WTC11 (cell line): ENCODE results near the gene CKB. TPM values are rescaled to one million over a fixed set of nuclear protein-coding genes. Genes with fewer than 3 reads are reported as not detected.

Experiments
- ATAC-seq: fragments of 200-7000 bp; cut with Tn5 transposase; 2 replicates; pipeline ENCODE4 v1.10.0; 2021; ENCODE audit warnings: mild to moderate bottlenecking, moderate library complexity
- CTCF ChIA-PET: fragments of 300-600 bp; sonication (Branson Sonifier 250); formaldehyde crosslinking; loops from one replicate; lab custom pipeline; 2021; ENCODE audit warnings: antibody characterized with exemption; lab: Charles Lee
- POLR2A ChIA-PET: fragments of 350-600 bp; sonication (Branson Sonifier 250); formaldehyde crosslinking; loops from one replicate; lab custom pipeline; 2021; ENCODE audit warnings: antibody characterized with exemption; lab: Charles Lee
- DNase-seq: peaks from one replicate; pipeline ENCODE4 v3.0.0; 2021; ENCODE audit warnings: low spot score
- H3K27ac Mint-ChIP-seq: 2 replicates; pipeline ENCODE4 v1.8.0; 2021; ENCODE audit warnings: mixed read lengths
- H3K27me3 Mint-ChIP-seq: 2 replicates; pipeline ENCODE4 v1.8.0; 2021; ENCODE audit warnings: low read depth, mild to moderate bottlenecking, moderate library complexity, mixed read lengths
- H3K36me3 Mint-ChIP-seq: 2 replicates; pipeline ENCODE4 v1.8.0; 2021; ENCODE audit warnings: mixed read lengths
- H3K4me1 Mint-ChIP-seq: 2 replicates; pipeline ENCODE4 v1.8.0; 2022; ENCODE audit warnings: mixed read lengths
- H3K4me3 Mint-ChIP-seq: 2 replicates; pipeline ENCODE4 v1.8.0; 2021; ENCODE audit warnings: mild to moderate bottlenecking, moderate library complexity, mixed read lengths
- H3K9me3 Mint-ChIP-seq: 2 replicates; pipeline ENCODE4 v1.8.0; 2021; ENCODE audit warnings: mixed read lengths
- ESRRA ChIP-seq: sonication (generic); formaldehyde crosslinking; IDR thresholded peaks from 2 replicates; pipeline ENCODE4 v1.8.1; 2022; ENCODE audit warnings: mild to moderate bottlenecking, missing genetic modification reagents, borderline replicate concordance
- GTF2I ChIP-seq: fragments of 250-450 bp; sonication (Bioruptor Pico); conservative IDR thresholded peaks from 2 replicates; pipeline ENCODE4 v1.4.0; 2021; ENCODE audit warnings: mild to moderate bottlenecking
- MLX ChIP-seq: sonication (generic); formaldehyde crosslinking; IDR thresholded peaks from 2 replicates; pipeline ENCODE4 v1.8.1; 2023; ENCODE audit warnings: mild to moderate bottlenecking, missing genetic modification reagents, moderate library complexity
- ZMAT4 ChIP-seq: fragments of 250-450 bp; sonication (Bioruptor Pico); IDR thresholded peaks from 2 replicates; pipeline ENCODE4 v1.9.0; 2021; ENCODE audit warnings: mild to moderate bottlenecking
- ZNF532 ChIP-seq: fragments of 250-450 bp; sonication (Bioruptor Pico); IDR thresholded peaks from 2 replicates; pipeline ENCODE4 v1.9.0; 2021; ENCODE audit warnings: mild to moderate bottlenecking, borderline replicate concordance
- total RNA-seq: library from RNA; stranded (reverse); gene quantifications from 3 replicates; pipeline ENCODE4 v1.2.3, GENCODE V29; 2021

CKB gene
- total RNA-seq, 1 experiment from 2014 or later = 555 TPM

GRCh38 chr14:103472939-103473338 lies 49.7 kb downstream of the CKB start:
- ChIA-PET CTCF (no interaction called here), POLR2A (no interaction called here)
- ATAC-seq = no peak
- Mint-ChIP-seq H3K36me3 (peaks cover 50% of the 10 kb centered on the region), H3K4me1 (no peaks in the 10 kb centered on the region), H3K9me3 (no peaks in the 10 kb centered on the region), H3K27ac (peak overlapping the region; percentile 11), H3K4me3 (no peak overlapping the region), H3K27me3 (no peaks in the 10 kb centered on the region)
- DNase-seq = no peak
- TF ChIP-seq ZMAT4 (CRISPR knock-in tag) (no peak), MLX (no peak), GTF2I (no peak), ESRRA (CRISPR knock-in tag) (no peak), ZNF532 (CRISPR knock-in tag) (no peak)

Other genes with a start within 250 kb of the CKB start
- gene EIF5, start 188.6 kb downstream of the CKB start, total RNA-seq = 224 to 282 TPM (median 236 TPM) in 3 replicates
- gene MARK3, start 137.4 kb downstream of the CKB start, total RNA-seq = 82.2 to 93.7 TPM (median 83.0 TPM) in 3 replicates
- 11.8 to 15.5 TPM (median 12.3 TPM) in 3 replicates for gene TRMT61A, start 6.4 kb upstream of the CKB start, total RNA-seq
- 23.9 to 29.2 TPM (median 24.8 TPM) in 3 replicates for gene BAG5, start 39.8 kb upstream of the CKB start, total RNA-seq
- gene COA8, start 40.1 kb upstream of the CKB start, total RNA-seq = 34.7 to 36.7 TPM (median 36.4 TPM) in 3 replicates
- 134 to 171 TPM (median 147 TPM) in 3 replicates for gene KLC1, start 106.4 kb upstream of the CKB start, total RNA-seq
- 46.7 to 51.4 TPM (median 50.5 TPM) in 3 replicates for gene XRCC3, start 192.6 kb upstream of the CKB start, total RNA-seq
- 59.7 to 69.2 TPM (median 65.1 TPM) in 3 replicates for gene ZFYVE21, start 193.0 kb upstream of the CKB start, total RNA-seq